Limb (tissue), 2 donors: ENCODE results near the gene MUS81.
"Not testable (repeated sequence)": the region's sequence is repeated elsewhere in the genome, so short reads cannot be mapped to it uniquely, and the experiment has no call there.

Experiments used
- DNase-seq, 2 donors: peaks; one replicate each; pipeline ENCODE4 v3.0.0-alpha.2; 2016; ENCODE audit errors: extremely low spot score in 2 of 2

MUS81 gene

DNA sequence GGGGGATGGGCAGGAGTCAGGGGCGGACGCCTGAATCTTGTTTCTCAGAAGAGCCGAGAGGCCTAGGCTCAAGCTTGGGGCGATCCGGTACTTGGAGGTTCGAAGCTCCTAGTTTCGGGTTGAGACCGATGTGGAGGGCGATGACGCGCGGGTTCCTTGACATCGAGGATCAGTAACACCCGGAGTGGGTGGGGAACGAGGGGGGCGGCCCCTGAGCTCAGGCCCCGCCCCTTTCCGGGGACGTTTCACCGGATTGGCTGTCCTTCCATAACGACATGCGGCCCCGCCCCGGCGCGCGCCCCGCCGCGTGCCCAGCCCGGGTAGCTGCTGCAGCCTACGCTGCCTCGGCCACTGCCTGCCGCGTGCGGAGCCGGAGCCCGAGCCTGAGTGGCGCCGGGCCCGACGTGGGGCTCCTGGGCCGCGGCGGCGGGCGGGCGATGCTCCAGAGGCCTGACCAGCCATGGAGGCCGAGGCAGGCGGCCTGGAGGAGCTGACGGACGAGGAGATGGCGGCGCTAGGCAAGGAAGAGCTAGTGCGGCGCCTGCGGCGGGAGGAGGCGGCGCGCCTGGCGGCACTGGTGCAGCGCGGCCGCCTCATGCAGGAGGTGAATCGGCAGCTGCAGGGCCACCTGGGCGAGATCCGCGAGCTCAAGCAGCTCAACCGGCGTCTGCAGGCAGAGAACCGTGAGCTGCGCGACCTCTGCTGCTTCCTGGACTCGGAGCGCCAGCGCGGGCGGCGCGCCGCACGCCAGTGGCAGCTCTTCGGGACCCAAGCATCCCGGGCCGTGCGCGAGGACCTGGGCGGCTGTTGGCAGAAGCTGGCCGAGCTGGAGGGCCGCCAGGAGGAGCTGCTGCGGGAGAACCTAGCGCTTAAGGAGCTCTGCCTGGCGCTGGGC lies 30.3 kb downstream of the MUS81 start, which contains the start of gene CCDC85B:
TSS of gene CCDC85B (plus strand) at position 350 of the 895 bp plus-strand sequence. CDS start at position 461, 111 bp downstream.
- DNase-seq = peak; percentile 96 to 99

DNA sequence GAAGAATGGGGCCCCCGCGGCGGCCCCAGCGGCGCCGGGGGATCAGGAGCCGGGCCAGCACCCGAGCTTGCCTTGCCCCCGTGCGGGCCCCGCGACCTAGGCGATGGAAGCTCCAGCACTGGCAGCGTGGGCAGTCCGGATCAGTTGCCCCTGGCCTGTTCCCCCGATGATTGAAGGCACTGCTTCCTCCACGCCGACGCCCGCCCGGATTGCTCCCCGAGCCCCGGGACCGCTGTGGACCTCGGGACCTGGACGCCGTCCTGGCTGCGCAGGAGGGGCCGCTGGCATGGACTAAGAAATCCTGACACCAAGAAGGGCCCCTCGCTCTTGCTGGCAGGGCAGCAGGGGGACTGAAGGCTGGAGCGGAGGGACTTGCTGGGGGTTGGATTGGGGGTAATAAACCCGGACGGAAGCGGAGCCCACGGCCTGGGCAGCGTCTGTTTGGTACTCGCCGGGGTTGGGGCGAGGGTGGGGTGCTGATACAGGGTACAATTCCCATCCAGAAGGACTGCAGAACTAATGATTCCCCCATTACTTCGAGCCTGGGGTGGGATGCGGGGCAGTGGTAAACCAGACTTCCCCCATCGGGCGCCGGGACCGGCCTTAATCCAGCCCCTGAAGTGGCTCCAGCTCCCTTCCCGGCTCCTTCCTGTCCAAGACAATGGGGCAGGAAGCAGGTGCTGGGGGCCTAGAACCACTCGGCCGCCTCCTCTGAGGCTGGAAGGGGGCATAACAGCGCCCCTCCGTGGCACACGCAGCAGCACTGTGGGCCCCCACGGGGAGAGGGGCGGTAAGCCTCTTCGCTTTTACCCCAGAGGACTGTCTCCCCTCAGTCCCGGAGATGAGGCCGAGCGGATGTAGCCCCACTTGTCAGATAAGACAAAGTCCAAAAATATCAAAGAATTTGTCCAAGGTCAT lies 31.2 kb downstream of the MUS81 start:
- DNase-seq = no peak

DNA sequence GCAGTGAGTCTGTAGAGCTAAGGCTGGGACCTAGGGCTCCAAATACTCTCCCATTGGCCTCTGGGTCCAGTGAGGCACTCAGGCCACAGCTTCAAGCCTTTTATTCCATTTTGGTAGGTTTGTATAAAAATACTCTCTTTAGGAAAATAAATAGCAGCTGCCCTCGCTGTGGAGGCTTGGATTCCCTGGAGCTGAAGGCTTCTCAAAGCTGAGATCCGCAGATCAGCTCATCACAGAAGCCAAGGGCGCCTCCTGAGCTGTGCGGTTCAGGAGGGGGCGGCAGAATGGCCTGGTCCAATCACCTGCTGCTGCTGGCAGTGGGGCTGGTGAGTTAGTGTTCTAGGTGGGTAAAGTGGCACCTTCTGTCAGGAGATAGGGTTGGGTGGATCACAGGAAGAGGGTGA lies 31.9 kb downstream of the MUS81 start:
- DNase-seq = not testable (repeated sequence)

DNA sequence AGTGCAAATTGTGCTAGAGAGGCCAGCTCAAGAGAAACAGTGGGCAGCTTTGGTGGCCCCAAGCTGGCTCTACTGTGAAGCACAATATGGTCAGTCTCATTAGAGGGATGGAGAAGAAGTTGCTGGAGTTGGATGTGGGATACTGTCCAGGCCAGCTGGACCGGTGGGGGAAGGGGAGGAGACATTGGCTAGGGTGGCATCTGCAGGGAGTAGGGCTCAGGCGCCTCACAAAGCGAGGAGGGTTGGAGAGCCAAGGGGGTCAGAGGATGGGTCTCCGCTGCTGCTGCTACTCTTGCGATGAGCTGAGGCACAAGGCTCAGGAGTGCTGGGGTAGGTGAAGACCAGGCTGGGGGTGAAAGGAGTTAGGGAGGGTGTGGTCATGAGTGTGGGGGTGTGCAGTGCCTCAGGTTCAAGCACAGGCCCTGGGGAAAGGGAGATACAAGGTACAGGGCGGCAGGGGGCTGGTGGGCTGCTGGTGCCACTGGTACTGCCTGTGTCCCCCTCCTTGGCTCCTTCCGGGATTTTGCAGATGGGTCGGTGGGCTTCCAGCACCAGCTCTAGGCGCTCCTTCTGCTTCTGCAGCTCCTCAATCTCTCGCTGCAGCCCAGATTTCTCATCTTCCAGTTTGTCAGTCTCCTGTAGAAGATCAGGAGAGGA lies 32.6 kb downstream of the MUS81 start:
- DNase-seq = no peak

DNA sequence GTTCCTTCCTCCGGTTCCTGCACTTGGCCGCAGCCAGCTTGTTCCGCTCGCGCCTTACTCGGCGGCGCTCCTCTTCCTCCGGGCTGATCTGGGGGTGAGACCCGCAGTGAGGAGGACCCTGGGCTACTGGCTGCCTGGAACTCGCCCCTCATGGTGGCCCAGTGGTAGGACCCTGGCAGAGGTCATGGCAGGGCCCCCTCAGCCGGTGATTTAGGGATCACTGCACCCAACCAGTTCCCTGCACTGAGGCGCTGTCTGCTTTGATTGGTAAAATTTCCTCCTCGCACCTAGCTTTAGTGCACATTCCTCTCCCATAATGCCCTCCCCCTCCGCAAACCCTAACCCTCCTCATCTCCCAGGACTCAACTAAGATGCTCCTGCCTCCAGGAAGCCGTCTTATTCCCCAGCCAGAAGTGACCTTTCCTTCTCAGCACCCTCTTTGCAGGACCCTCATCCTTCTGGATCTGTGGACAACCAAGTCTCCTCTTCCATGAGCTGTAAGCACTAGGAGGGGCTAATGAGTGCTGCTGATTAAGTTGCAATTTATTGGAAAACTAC lies 33.9 kb downstream of the MUS81 start:
- no peak for DNase-seq

DNA sequence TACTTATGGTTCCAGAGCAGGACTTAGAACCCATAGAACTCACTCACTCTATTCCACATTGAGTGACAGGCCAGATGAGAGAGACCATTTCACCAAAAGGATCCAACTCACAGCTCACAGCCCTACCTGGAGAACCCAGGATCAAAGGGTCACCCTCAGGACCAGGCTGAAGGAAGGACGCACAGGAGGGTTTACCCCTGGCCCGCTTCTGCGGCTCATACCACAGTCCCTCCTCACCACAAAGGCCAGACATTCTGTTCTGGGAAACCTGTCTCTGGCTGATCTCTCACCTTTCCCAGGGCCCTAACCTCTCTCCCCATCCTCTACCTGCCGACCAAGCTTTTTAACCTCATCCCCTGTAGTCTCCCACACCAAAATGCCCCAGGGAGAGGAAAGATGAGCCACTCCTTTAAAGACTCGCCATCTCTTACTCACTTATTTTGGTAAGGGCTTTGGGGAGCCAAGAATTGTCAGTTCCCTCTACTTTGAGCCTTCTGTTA lies 35.3 kb downstream of the MUS81 start:
- DNase-seq = no peak

DNA sequence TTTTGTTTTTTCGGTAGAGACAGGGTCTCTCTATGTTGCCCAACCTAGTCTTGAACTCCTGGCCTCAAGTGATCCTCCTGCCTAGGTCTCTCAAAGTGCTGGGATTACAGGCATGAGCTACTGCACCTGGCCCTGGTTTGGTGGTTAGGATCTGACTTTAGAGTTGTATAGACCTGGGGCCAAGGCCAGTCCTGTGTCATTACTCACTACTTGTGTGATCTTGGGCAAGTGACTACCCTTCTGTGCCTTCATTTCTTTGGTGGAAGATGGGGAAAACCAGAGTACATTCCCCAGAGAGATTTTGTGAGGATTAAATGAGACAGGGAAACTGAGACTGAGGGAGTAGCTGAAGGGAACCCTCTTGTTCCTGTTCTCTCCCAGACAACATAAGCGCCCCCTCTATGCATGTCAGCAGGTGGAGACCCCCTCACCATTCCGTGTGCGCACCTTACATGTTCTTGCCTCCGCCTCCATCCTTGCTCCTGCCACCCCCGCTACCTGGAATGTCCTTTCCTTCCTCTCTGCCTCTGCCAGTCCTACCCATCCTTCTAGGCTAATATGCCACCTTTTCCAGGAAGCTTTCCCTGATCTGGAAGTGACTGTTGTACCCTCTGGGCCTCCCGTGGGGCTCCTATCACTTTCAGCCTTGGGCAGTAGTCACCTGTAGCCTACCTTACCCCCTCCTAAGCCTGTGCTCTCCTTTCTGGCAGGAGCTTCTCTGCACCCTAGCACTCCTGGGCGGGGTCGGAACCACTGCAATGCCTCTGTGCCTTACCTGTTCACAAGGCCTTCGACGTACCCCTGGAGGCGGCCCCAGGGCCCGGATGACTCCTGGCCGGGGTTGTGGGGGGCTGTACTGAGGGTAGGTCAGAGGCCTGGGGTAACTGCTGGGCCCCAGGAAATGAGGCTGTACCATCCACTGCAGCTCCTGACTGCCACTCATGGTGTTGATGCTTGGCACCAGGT lies 36.1 kb downstream of the MUS81 start:
- DNase-seq = no peak

DNA sequence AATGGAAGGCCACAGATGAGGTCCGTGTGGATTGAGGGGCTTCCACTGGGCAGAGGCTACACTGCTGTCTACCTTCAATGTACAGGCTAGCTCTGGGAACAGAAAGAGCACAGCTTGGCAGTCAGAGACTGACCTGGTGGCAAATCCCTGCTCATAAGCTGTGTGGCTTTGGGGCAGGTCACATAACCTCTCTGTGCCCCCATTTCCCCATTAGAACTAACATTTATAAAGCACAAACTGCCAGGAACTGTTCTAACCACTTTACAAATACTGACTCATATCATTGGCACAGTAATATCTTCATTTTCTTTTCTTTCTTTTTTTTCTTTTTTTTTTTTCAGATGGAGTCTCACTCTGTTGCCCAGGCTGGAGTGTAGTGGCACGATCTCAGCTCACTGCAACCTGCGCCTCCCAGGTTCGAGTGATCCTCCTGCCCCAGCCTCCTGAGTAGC lies 36.8 kb downstream of the MUS81 start:
- DNase-seq = no peak

DNA sequence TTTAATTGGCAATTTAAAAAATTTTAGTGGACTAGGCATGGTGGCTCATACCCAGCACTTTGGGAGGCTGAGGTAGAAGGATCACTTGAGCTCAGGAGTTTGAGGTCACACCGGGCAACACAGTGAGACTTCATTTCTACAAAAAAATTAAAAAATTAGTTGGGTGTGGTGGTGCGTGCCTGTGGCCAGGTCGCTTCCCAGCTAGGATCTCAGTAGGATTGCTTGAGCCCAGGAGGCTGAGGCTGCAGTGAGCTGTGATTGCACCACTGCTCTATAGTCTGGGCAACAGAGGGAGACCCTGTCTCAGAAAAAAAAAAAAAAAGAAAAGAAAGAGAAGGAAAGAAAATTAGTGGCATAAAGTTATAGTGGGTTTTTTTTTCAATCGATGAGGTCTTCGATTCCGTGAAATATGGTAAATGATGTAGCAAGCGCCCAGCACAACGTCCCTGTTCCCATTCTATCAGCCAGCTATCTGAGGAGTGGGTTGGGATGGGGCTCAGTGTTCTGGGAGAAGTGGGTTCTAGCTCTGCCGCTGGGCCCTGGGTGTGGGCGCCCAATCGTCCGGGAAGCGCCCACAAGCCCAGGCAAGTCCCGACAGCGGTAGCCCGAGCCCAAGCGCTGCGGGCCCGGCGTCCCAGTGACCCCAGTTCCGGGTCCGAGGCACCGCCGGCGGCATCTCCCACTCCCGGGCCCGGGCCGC lies 38.6 kb downstream of the MUS81 start:
- no peak for DNase-seq

DNA sequence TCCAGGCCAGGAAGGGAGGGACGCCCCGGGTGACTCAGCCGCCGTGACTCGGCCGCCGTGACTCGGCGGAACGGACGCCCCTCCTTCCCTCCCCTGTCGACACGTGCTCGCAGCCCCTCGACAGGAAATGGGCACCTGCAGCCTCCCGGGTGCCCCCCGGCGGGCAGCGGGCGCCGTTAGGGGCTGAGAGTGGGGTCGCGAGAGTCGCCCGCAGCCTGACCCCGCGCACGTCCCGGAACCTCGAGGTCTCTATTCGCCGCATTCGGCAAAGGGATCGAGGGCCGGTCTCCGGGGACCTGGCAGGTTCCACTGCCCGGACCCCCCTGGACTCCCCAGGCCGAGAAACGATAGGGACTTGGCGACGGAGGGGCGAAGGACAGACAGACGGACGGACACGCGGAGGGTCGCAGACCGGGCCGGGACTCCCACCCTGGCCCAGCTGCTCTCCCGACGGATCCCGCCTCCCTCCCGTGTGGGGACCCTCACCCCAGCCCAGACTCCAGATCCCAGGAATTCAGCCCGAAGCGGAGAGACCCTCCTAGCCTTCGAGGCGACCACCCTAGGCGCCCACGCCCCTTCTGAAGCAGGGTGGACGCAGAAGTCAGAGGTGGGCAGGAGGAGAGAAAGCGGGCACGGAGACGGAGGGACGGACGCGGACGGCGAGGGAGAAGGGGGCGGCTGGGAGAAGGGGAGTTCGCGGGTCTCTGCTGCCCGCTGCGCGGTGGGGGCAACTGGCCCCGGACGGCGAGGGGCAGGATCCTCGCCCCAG lies 39.3 kb downstream of the MUS81 start:
- DNase-seq = peak in 1 of 2 donors; percentile 62

DNA sequence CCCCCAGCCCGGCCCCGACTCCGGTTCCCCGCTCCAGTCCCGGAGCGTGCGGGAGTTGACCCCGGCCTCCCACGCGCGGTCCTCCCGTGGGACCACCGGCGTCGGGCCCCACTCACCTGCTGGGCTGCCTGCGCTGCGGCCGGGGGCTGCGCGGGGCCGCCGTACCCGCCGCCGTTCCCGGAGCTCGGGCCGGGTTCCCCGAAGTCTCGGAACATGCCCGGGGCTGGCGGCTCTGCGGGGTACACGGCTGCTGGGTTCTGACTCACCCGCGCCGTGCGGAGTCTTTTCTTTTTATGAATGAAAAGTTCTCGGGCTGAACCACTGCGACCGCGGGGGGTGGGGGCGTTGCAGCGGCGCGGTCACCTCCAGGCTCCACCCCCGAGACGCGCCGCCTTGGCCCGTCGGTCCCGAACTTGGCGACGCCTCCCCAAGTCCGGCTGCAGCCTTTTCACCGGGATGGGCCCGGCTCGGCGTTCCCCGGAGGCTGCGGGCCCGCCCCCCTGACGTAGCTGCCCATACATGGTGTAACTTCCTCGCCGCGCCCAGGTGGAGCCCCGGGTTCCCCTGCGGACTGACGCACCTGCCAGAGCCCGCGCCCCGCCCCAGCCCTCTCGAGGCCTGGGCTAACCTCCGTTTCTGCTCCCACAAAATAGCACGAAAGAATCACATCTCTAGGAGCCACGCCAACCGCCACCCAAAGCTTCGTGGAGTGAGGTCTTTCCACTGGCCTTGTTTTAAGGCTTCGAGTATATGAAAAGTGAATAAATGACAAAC lies 40.1 kb downstream of the MUS81 start, which contains the start of gene FOSL1:
TSS of gene FOSL1 (minus strand) at position 264 of the 774 bp plus-strand sequence. CDS start at position 215, 49 bp downstream.
- DNase-seq = peak; percentile 18 to 71

DNA sequence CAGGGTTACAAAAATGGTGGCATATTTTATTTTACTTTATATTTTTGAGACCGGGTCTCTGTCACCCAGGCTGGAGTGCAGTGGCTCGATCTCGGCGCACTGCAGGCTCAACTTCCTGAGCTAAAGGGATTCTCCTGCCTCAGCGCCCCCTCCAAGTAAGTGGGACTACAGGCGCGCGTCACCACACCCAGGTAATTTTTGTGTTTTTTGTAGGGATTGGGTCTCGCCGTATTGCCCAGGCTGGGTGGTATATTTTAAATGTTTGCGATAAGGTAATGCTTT lies 40.6 kb downstream of the MUS81 start:
- no peak for DNase-seq

DNA sequence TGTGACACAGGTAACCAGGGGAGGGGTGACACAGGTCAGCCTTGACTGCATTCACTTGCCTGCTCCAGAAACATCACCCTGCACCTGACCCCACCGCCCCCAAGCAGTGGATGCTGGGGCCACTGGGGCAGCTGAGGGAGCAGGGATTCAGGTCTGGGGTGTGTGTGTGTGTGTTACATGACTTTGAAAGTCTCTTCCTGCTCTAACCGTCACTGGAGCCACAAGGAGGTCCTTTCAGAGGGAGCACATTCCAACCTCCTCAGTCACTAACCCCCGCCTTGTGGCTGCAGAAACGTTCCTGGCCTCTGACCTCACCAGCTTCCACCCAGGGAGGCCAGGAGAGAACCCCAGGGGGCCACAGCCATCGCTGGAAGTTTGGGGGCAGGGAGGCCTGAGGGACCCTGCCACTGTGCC lies 42.8 kb downstream of the MUS81 start:
- no peak for DNase-seq

DNA sequence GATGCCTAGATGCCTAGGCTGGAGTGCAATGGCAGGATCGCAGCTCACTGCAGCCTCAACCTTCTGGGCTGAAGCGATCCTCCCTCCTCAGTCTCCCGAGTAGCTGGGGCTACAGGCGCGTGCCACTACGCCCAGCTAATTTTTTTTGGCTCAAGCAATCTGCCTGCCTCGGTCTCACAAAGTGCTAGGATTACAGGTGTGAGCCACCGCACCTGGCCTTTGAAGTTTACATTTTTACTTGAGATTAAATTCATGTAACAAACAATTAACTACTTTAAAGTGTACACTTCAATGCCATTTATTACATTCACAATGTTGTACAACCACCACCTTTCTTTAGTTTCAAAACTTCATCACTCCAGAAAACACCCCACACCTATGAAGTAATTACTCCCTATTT lies 43.5 kb downstream of the MUS81 start:
- no peak for DNase-seq

DNA sequence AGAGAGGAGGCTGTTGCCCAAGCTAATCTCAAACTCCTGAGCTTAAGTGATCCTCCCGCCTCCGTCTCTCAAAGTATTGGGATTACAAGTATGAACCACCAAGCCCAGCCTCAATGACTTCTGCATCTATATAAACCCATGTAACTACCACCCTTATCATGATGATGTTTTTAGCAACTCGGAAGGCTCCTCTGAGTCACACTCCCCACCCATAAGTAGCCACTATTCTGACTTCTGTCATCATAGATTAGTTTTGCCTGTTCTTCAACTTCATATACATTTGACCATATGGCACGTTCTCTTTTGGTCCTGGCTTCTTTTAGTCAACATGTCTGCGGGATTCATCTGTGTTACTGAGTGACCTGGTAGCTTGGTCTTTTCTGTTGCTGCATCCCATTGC lies 46.4 kb downstream of the MUS81 start:
- DNase-seq = no peak

DNA sequence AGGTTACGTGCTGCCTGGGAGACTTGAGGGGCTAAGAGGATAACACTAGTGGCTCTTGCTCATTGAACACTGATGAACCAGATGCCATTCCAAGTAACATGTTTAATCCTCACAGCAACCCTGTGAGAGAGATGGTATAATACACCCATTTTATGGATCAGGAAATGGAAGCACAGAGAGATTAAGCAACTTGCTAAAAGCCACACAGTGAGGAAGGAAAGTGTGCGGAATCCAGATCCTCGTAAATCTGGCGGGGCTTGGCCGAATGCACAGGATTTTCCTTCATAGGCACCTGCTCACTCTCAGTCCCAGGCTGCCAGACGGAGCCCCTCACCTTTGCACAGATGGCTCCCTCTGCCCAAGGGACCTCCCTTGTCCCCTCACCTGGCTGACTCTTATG lies 47.6 kb downstream of the MUS81 start:
- no peak for DNase-seq

DNA sequence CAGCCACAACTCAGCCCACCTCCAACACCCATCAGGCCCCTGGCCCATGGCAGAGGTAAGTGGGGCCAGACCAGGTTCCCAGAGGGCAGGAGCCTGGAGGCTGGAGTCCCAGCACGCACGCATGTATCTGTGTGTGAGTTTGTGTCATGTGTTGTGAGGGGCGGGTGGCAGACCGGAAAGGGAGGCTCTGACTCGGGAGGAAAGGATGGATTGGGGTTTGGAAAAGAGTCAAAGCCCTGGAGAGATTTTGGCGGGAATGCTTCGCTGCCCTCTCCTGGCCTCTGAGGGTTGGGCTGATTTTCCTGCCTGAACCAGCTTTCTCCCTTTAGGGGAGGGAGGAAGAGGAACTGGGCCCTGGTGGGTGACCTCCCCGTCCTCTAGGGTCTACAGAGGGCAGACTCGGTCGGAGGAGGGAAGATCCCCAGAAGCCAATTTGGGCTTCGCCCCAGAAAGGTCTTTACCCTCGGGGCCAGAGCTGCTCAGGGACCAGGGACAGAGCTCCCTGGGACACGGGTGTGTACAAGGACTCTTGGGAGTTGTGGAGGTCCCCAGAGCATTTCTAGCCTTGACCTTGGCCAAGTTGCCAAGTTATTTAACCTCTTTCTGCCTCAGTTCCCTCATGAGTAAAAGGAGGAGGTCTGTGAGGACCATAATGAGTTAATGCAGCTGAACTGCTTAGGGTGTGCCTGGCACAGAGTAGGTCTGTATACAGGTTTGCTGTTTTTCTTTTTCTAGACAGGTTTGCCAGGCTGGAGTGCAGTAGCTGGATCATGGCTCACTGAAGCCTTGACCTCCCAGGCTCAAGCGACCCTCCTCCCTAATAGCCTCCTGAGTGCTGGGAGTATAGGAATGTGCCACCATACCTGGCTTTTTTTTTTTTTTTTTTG lies 51.7 kb downstream of the MUS81 start:
- peak; percentile 52 to 62 for DNase-seq
